Esophagus squamous epithelium (tissue), 4 donors: ENCODE data around the gene PGM2.
"Not testable (repeated sequence)": the region's sequence is repeated elsewhere in the genome, so short reads cannot be mapped to it uniquely, and the experiment has no call there.

Experiments used
- POLR2A ChIP-seq, 4 donors: fragments of 450-650 bp; IDR thresholded peaks; one replicate each; pipeline ENCODE4 v1.6.1; 2017; ENCODE audit warnings: antibody characterized with exemption in 4 of 4, mild to moderate bottlenecking in 4 of 4, moderate library complexity in 3 of 4
- TF ChIP-seq, protein P1 (sequence below), 6 experiments: fragments of 450-650 bp in 4 of 6; fragments of 200-600 bp in 2 of 6; sonication (generic) in 2 of 6; IDR thresholded peaks; one replicate each; pipeline ENCODE4 v1.5.1; 2016 to 2019; ENCODE audit warnings: antibody characterized with exemption in 6 of 6, mild to moderate bottlenecking in 4 of 6, moderate library complexity in 4 of 6

DNA sequence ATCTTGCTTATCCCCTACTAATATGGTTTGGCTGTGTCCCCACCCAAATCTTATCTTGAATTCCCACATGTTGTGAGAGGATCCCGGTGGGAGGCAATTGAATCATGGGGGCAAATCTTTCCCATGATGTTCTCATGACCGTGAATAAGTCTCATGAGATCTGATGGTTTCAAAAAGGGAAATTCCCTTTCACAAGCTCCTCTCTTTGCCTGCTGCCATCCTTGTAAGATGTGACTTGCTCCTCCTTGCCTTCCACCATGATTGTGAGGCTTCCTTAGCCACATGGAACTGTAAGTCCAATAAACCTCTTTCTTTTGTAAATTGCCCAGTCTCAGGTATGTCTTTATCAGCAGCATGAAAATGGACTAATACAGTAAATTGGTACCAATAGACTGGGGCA, 40.2 kb upstream of the PGM2 start:
- TF ChIP-seq POLR2A (IDR thresholded peaks at IDR 0.05): not testable (repeated sequence)
- TF ChIP-seq, protein P1, sequence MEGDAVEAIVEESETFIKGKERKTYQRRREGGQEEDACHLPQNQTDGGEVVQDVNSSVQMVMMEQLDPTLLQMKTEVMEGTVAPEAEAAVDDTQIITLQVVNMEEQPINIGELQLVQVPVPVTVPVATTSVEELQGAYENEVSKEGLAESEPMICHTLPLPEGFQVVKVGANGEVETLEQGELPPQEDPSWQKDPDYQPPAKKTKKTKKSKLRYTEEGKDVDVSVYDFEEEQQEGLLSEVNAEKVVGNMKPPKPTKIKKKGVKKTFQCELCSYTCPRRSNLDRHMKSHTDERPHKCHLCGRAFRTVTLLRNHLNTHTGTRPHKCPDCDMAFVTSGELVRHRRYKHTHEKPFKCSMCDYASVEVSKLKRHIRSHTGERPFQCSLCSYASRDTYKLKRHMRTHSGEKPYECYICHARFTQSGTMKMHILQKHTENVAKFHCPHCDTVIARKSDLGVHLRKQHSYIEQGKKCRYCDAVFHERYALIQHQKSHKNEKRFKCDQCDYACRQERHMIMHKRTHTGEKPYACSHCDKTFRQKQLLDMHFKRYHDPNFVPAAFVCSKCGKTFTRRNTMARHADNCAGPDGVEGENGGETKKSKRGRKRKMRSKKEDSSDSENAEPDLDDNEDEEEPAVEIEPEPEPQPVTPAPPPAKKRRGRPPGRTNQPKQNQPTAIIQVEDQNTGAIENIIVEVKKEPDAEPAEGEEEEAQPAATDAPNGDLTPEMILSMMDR (IDR thresholded peaks at IDR 0.05): not testable (repeated sequence)
